HepG2 (cell line): ENCODE results near the gene VDAC1. TPM values are rescaled to one million over a fixed set of nuclear protein-coding genes. Genes with fewer than 3 reads are reported as not detected.

ENCODE experiments used
- AGO1 ChIP-seq: fragments of 200-400 bp; formaldehyde crosslinking; IDR thresholded peaks from 2 replicates; pipeline ENCODE4 v1.6.1; 2017; ENCODE audit warnings: mild to moderate bottlenecking, low read depth, low read length, moderate library complexity; ENCODE audit not compliant: poor library complexity, severe bottlenecking
- AGO2 ChIP-seq: fragments of 200-400 bp; formaldehyde crosslinking; optimal IDR thresholded peaks from 2 replicates; pipeline ENCODE3; 2017; ENCODE audit warnings: mild to moderate bottlenecking, low read depth, low read length, moderate library complexity
- ARID3A ChIP-seq: IDR thresholded peaks from 2 replicates; pipeline ENCODE4 v1.6.1; 2012; ENCODE audit warnings: low read depth, low read length, improper control_type of control experiment
- E2F2 ChIP-seq: sonication (generic); formaldehyde crosslinking; IDR thresholded peaks from 2 replicates; pipeline ENCODE4 v1.4.0; 2020; ENCODE audit warnings: missing genetic modification reagents, borderline replicate concordance
- ETV5 ChIP-seq: IDR thresholded peaks from 2 replicates; pipeline ENCODE4 v1.6.1; 2018; ENCODE audit warnings: missing biosample characterization, missing genetic modification reagents, inconsistent platforms, borderline replicate concordance
- JUN ChIP-seq: sonication (generic); formaldehyde crosslinking; IDR thresholded peaks from 2 replicates; pipeline ENCODE4 v1.4.0; 2020; ENCODE audit warnings: mild to moderate bottlenecking, missing genetic modification reagents
- KDM1A ChIP-seq: IDR thresholded peaks from 2 replicates; pipeline ENCODE4 v1.6.1; 2016; ENCODE audit warnings: missing compliant biosample characterization
- PAXIP1 ChIP-seq: sonication (generic); formaldehyde crosslinking; conservative IDR thresholded peaks from 2 replicates; pipeline ENCODE4 v1.4.0; 2020; ENCODE audit warnings: mild to moderate bottlenecking, missing genetic modification reagents, moderate library complexity
- PHF8 ChIP-seq: sonication (generic); formaldehyde crosslinking; IDR thresholded peaks from 2 replicates; pipeline ENCODE4 v1.5.0; 2020; ENCODE audit warnings: missing genetic modification reagents
- POLR2A ChIP-seq, 2 experiments: IDR thresholded peaks; 2 replicates each; pipeline ENCODE4 v1.6.1; 2011; ENCODE audit warnings: low read depth in 2 of 2, low read length in 2 of 2, mild to moderate bottlenecking in 1 of 2, moderate library complexity in 1 of 2; ENCODE audit not compliant: insufficient read depth in 1 of 2
- RBAK ChIP-seq: sonication (generic); formaldehyde crosslinking; IDR thresholded peaks from 2 replicates; pipeline ENCODE4 v1.5.1; 2020; ENCODE audit warnings: mild to moderate bottlenecking, missing genetic modification reagents
- RBFOX2 ChIP-seq: fragments of 200-400 bp; formaldehyde crosslinking; IDR thresholded peaks from 2 replicates; pipeline ENCODE4 v1.6.1; 2017; ENCODE audit warnings: low read depth, mild to moderate bottlenecking, low read length
- RORA ChIP-seq: sonication (generic); formaldehyde crosslinking; IDR thresholded peaks from 2 replicates; pipeline ENCODE4 v1.5.0; 2020; ENCODE audit warnings: mild to moderate bottlenecking, missing genetic modification reagents, moderate library complexity
- ZBED4 ChIP-seq: sonication (generic); formaldehyde crosslinking; IDR thresholded peaks from 2 replicates; pipeline ENCODE4 v1.4.0; 2020; ENCODE audit warnings: missing genetic modification reagents, borderline replicate concordance
- ZNF296 ChIP-seq: sonication (generic); formaldehyde crosslinking; conservative IDR thresholded peaks from 2 replicates; pipeline ENCODE4 v1.5.0; 2020; ENCODE audit warnings: mild to moderate bottlenecking, missing genetic modification reagents
- ZNF430 ChIP-seq: sonication (generic); formaldehyde crosslinking; IDR thresholded peaks from 2 replicates; pipeline ENCODE4 v1.9.0; 2021; ENCODE audit warnings: mild to moderate bottlenecking, missing genetic modification reagents
- ZNF513 ChIP-seq: sonication (generic); formaldehyde crosslinking; conservative IDR thresholded peaks from 2 replicates; pipeline ENCODE4 v1.5.0; 2020; ENCODE audit warnings: missing genetic modification reagents
- ZNF841 ChIP-seq: sonication (generic); formaldehyde crosslinking; IDR thresholded peaks from 2 replicates; pipeline ENCODE4 v1.8.1; 2023; ENCODE audit warnings: missing genetic modification reagents, borderline replicate concordance
- polyA plus RNA-seq, 8 experiments: library from polyadenylated mRNA; depleted of rRNA in 3 of 8; stranded (reverse) in 7 of 8; unstranded in 1 of 8; fragments of >200 nt; fragmentation: Illumina TruSeq in 4 of 8; extraction: Trizol in 4 of 8; gene quantifications; 2 replicates each; pipeline versions ENCODE4 v1.2.1 to v1.2.3, GENCODE V29; 2011 to 2016; ENCODE audit warnings: low read depth in 4 of 8, missing spikeins in 1 of 8, mixed read lengths in 1 of 8; ENCODE audit not compliant: insufficient read depth in 1 of 8
- total RNA-seq, 5 experiments: library from RNA; depleted of rRNA; stranded (reverse); fragments of >200 nt; fragmentation: Illumina TruSeq; extraction: Trizol; gene quantifications; 2 replicates each; pipeline ENCODE4 v1.2.3, GENCODE V29; 2016; ENCODE audit warnings: low read depth in 1 of 5

VDAC1 gene
- total and polyA plus RNA-seq, 2 of the 13 experiments (the other 11 are each of a cell fraction or from before 2014, with no cell fraction given) = 112 to 380 TPM

GRCh38 chr5:134005417-134006061 lies 764 bp upstream of the VDAC1 start (continued):
- no peak for TF ChIP-seq ZBED4 (CRISPR knock-in tag)
- TF ChIP-seq E2F2 (CRISPR knock-in tag) = no peak
- TF ChIP-seq PAXIP1 = no peak
- TF ChIP-seq RBAK (CRISPR knock-in tag) = no peak
- no peak for TF ChIP-seq ZNF430 (CRISPR knock-in tag)
- TF ChIP-seq RBFOX2 = no peak
- TF ChIP-seq PHF8 (CRISPR knock-in tag) = no peak
- no peak for TF ChIP-seq ETV5 (CRISPR knock-in tag)
- peak; percentile 70; the same call in 1 of the 2 replicates for TF ChIP-seq ZNF296 (CRISPR knock-in tag)
- TF ChIP-seq ZNF841 (CRISPR knock-in tag) = no peak
- TF ChIP-seq KDM1A (CRISPR knock-in tag) = no peak
- TF ChIP-seq RORA (CRISPR knock-in tag) = 0 out of 2 replicates have a peak, but pooled peaks have one; percentile 87
- TF ChIP-seq AGO1 = no peak
- no peak for TF ChIP-seq ZNF513 (CRISPR knock-in tag)
- no peak for TF ChIP-seq ARID3A
- TF ChIP-seq AGO2 = no peak
- TF ChIP-seq JUN = no peak
- peak in 1 of 2 experiments; percentile 30; a peak in 1 of 4 replicates for TF ChIP-seq POLR2A (IDR thresholded peaks at IDR 0.05; ENCODE audit: insufficient read depth in 1 of 2, low read depth in 2 of 2, low read length in 2 of 2)
